PC-9 (cell line): ENCODE results near the gene NXNL1.

ENCODE experiments used
- EZH2 ChIP-seq: fragments of 200-600 bp; sonication (generic); IDR thresholded peaks from 2 replicates; pipeline ENCODE4 v1.8.0; 2017; ENCODE audit warnings: antibody characterized with exemption, low read depth
- TF ChIP-seq, protein P1 (sequence below): fragments of 200-600 bp; sonication (generic); conservative IDR thresholded peaks from 2 replicates; pipeline ENCODE4 v1.6.1; 2017; ENCODE audit warnings: mixed run types, antibody characterized with exemption, mild to moderate bottlenecking, moderate library complexity

DNA sequence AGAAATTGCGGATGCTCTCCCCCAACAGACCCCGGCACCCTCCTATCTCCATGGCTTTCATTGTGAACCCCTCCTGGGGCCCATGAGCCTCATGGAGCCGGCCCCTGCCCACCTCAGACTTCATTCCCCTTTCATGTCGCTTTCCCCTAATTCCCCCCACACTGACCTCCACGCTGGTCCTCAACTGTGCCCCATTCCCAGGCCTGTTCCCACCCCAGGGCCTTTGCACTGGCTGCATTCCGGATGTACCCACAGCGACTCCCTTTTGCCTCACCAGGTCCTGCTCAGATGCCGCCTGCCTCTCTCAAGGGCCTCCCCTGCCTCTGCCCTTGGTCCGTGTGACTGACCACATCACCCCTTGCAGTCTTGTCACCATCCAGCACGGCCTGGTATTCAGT lies 22.9 kb upstream of the NXNL1 start:
- TF ChIP-seq, protein P1, sequence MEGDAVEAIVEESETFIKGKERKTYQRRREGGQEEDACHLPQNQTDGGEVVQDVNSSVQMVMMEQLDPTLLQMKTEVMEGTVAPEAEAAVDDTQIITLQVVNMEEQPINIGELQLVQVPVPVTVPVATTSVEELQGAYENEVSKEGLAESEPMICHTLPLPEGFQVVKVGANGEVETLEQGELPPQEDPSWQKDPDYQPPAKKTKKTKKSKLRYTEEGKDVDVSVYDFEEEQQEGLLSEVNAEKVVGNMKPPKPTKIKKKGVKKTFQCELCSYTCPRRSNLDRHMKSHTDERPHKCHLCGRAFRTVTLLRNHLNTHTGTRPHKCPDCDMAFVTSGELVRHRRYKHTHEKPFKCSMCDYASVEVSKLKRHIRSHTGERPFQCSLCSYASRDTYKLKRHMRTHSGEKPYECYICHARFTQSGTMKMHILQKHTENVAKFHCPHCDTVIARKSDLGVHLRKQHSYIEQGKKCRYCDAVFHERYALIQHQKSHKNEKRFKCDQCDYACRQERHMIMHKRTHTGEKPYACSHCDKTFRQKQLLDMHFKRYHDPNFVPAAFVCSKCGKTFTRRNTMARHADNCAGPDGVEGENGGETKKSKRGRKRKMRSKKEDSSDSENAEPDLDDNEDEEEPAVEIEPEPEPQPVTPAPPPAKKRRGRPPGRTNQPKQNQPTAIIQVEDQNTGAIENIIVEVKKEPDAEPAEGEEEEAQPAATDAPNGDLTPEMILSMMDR, result no peak
- no peak for TF ChIP-seq EZH2
